ENCODE data around the gene MADCAM1.
"Not testable (repeated sequence)": the region's sequence is repeated elsewhere in the genome, so short reads cannot be mapped to it uniquely, and the experiment has no call there.

MADCAM1 gene

DNA sequence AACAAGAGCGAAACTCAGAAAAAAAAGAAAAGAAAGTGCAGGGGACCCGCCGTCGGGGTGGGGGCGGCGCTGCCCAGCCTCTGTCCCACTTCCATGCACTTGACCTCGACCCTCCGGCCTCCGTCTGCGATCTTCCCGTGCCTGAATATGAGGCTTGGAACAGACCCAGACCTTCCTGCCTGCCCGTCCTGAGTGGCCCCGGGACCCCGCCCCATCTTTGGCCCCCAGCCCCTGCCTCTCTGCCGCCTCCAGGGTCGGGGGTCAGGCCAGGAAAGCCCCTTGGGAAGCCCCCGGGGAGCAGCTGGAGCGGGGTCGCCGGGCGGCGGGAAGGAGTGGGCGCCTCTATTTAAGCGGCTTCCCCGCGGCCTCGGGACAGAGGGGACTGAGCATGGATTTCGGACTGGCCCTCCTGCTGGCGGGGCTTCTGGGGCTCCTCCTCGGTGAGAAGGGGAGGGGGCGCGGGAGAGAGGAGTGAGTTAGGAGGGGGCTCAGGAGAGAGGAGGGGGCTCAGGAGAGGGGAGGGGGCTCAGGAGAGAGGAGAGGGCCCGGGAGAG is at the start of gene MADCAM1:
MADCAM1 (plus strand) TSS at position 375 of the 554 bp plus-strand sequence; CDS start at position 389, 14 bp downstream.
- no peak for DNase-seq (ENCODE audit: low spot score)

DNA sequence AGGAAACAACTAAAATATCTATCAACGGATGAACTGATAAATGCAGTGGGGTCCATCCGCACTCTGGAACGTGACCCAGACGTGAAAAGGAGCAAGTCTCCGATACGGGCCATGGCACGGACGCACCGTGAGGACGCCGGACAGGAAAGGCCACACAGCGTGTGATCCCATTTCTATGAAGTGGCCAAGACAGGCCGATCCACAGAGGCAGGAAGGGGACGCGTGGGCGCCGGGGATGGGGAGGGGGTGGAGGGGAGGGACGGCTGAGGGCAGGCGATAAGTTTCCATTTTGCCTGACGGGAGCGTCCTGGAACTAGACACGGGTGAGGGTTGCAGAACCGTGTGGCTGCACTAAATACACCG is 49.2 kb upstream of the MADCAM1 start:
- no peak for DNase-seq (ENCODE audit: low spot score)

DNA sequence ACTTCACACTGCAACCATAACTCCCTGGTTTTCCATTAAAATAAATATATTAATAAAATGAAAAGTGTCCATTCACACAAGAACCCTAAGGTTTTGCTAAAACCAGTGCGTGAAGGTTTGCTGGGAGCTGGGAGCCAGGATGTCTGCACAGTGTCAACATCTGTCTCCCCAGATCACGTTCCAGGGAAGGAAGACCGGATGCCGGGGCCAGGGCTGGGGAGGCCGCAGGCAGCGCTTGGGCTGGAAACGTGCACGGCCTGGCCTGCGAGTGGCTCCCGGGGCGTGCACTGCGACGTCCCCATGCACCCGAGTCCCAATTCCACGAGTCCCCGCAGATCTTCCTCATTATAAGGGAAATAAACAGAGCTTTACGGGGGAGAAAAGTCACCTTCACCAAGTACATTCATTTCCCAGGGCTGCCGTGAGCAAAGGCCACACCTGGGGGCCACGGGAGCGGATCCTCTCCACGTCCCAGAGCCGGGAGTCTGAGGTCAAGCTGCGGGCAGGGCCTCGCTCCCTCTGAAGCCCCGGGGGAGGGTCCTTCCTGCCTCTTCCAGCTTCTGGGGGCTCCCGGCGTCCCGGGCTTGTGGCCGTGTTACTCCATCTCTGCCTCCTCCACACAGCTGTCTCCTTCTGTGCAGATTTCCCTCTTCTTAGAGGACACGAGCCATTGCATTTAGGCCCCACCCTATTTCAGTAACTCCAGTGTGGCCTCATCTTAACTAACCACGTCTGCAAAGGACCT is 48.3 kb upstream of the MADCAM1 start:
- no peak for DNase-seq (ENCODE audit: low spot score)

DNA sequence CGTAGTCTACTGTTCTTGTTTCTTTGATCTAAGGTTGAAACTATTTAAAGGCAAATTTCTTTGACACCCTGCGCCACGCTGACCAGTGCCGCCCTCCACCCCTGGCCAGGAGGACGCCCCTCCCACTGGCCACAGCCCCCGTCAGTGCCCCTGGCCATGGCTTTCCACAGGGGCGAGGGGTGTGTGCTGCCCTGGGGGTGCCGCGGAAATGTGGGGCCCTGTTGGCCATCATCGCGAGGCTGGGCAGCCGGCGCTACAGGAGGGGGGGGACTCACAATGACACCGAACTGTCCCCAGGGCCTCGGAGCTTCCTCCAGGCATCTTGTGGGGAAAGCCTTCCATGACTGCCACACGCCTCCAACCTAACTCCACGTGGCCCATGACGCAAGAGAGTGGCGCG is 46.4 kb upstream of the MADCAM1 start:
- DNase-seq (ENCODE audit: low spot score) = no peak

DNA sequence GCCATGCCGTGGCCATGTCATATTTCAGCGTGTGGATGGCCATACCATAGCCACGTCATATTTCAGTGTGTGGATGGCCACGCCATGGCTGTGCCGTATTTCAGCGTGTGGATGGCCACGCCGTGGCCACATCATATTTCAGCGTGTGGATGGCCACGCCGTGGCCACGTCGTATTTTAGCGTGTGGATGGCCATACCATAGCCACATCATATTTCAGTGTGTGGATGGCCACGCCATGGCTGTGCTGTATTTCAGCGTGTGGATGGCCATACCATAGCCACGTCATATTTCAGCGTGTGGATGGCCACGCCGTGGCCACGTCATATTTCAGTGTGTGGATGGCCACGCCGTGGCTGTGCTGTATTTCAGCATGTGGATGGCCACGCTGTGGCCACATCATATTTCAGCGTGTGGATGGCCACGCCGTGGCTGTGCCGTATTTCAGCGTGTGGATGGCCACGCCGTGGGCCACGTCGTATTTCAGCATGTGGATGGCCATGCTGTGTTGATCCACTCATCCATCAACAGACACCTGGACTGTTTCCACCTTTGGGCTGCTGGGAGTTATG is 45.3 kb upstream of the MADCAM1 start:
- not testable (repeated sequence) for DNase-seq (ENCODE audit: low spot score)

DNA sequence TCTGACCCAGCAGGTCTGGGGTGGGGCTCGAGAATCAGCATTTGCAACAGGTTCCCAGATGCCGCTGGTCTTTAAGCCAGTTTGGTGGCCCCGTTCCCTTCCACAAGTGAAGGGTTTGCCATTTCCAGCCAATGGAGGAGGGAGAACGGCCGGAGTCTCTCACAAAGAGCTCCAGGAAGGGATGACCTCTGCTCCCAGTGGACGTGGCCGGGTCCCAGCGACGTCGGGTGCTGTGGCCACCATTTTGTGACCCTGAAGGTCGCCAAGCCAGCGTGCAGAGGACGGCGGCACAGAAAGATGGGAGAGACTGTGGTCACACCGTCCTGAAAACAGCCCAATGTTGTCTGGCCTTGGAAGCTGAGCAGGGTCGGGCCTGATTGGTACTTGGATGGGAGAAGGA is 43.5 kb upstream of the MADCAM1 start:
- no peak for DNase-seq (ENCODE audit: low spot score)

DNA sequence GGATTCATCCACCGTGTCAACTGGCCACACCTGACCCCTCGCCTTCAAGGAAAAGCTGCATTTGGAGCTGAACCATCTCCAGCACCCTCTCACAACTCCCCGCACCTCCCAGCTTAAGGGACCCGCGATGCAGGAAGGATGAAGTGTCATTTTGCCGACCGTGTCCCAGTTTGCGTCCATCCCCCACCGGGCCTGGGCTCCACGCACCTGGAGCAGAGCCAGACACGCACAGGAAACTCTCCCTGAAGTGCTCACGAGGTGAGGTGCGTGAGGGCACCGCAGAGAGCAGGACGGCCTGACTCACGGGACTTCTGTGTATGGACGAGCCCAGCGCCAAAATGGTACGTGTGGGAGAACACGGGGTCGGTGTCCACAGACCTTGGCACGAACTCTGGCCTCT is 42.7 kb upstream of the MADCAM1 start:
- DNase-seq (ENCODE audit: low spot score) = no peak

DNA sequence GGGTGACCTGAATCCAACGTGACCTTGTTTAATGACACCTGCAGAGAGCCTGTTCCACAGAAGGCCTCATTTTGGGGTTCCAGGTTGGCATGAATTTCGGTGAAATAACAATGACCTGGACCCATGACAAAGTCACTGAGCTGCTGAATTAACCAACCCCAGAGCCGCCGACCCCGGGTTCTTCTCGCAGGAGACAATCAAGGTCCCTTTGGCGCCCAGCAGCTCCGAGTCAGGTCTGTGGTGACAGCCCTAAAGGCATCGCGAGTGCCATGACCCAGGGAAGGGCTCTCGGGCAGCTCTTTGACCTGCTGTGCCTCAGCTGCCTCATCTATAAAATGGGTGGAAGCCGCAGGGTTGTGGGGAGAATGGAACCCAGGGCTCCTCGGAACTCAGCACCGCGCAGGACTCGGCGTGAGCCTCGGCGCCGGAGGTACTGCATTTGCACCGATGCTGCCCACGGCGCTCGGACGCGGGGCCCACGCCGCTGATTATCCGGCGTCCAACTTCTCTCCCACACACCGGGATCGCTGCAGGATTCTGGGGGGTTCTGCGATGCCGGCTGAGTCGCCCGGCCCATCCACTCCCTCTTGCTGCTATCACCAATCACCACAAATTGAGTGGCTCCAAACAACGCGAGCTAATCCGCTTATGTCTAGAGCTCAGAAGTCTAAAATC is 41.1 kb upstream of the MADCAM1 start:
- DNase-seq (ENCODE audit: low spot score) = no peak

DNA sequence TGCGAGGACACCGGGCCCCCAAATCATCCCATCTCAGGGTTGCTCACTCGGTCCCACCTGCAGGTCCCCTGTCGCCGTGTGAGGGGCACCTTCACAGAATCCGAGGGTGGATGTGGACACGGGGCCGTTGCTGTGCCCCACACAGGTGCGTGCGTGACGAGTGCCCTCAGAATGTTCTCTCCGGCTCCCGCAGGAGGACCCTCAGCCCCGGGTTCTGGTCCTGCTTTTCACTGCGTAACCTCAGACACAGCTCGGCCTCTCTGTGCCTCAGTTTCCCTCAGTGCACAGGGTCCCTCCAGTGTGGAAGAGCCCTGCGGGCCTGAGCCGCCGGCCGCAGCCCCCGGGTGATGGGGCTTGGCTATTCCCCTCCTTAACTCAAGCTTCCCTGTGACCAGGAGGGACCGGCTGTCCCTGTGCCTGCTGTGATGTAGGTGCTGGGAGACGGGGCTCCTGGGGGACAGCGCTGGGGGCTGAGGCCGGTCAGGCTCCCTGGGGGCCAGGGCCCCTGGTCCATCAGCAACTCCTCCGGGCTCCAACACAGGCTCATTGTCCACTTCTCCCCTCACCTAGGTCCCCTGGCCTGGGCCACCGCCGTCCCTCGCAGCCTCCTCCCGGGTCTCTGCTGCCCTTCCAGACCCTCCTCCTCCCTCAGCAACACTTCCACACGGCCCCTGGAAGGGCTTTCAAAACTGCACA is 40.3 kb upstream of the MADCAM1 start:
- DNase-seq (ENCODE audit: low spot score) = no peak

DNA sequence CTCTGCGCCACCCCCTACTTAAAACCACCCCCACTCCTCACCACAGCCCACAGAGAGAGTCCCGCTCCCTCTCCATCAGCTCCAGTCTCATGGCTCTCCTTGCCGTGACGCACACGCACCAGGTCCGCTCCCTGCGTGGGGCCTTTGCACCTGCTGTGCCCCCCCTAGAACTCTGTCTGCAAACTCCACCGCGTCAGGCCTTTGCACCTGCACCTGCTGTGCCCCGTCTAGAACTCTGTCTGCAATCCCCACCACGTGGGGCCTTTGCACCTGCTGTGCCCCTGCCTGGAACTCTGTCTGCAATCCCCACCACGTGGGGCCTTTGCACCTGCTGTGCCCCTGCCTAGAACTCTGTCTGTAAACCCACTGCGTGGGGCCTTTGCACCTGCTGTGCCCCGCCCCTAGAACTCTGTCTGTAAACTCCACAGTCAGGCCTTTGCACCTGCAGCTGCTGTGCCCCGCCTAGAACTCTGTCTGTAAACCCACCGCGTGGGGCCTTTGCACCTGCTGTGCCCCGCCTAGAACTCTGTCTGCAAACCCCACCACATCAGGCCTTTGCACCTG is 39.7 kb upstream of the MADCAM1 start:
- DNase-seq (ENCODE audit: low spot score) = no peak

DNA sequence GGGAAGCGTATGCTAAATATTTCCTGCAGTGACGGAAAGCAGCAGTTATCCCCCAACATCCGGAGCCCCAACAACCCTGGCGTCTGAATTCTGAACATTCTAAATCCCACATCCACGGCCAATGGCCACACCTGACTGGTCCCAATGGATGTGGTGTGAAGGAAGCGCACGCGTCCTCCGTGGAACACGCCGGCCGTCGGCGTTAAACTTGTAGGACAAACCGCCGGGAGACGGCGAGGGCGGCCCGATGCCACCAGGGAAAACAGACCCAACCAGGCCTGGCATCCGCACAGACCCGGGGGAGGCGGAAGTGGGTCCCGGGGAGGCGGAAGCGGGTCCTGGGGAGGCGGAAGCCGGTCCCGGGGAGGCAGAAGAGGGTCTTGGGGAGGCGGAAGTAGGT is 38.6 kb upstream of the MADCAM1 start:
- DNase-seq (ENCODE audit: low spot score) = no peak

DNA sequence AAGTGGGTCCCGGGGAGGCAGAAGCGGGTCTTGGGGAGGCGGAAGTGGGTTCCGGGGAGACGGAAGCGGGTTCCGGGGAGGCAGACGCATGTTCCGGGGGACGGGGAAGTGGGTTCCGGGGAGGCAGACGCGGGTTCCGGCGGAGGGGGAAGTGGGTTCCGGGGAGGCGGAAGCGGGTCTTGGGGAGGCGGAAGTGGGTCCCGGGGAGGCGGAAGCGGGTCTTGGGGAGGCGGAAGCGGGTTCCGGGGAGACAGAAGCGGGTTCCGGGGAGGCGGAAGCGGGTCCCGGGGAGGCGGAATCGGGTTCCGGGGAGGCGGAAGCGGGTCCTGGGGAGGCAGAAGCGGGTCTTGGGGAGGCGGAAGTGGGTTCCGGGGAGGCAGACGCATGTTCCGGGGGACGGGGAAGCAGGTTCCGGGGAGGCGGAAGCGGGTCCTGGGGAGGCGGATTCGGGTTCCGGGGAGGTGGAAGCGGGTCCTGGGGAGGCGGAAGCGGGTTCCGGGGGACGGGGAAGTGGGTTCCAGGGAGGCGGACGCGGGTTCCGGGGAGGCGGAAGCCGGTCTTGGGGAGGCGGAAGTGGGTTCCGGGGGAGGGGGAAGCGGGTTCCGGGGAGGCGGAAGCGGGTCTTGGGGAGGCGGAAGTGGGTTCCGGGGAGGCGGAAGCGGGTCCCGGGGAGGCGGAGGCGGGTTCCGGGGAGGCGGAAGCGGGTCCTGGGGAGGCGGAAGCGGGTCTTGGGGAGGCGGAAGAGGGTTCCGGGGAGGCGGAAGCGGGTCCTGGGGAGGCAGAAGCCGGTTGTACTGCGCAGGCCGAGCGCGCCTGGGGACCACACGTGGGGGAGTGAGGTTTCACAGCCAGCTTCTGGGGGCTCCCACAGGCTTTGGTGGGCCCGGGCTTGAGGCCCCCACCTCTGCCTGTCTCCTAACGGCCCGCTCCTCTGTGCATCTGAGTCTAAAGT is 37.9 kb upstream of the MADCAM1 start:
- no peak for DNase-seq (ENCODE audit: low spot score)

DNA sequence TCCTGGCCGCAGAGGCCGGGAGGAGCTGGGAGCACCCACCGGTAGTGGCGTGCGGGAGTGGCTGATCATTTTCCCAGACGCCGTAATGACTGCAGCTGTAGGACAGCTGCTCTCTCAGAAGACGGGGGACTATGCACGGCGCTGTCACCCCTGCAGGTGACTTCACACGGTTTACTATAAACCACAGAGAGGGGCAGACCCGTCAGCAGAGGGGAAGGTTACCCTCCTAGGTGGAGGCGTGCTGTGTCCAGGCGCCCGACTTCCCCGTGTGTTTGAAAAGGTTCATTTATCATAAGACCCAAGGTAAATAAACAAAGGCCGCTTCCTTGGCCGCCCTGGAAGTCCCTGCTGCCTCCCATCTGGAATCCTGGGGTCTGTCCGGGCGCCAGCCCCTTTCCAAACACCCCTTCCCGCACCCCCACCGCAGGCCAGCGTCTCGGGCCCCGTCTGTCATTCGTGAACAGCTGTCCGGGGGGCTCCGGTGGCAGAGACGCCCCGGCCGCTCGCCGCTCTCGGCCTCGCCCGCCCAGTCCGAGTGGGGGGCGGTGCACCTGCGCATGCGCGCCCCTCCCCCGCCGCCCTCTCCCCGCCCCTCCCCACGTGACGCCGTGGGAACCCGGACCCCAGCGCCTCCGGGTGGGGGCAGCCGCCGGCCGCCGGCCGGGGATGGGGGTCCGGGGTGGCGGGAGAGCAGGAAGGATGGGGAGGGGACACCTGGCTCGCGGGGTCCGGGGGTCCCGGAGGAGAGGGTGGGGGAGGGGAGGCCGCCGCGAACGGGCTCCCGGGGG is 36.4 kb upstream of the MADCAM1 start:
- DNase-seq (ENCODE audit: low spot score) = no peak

DNA sequence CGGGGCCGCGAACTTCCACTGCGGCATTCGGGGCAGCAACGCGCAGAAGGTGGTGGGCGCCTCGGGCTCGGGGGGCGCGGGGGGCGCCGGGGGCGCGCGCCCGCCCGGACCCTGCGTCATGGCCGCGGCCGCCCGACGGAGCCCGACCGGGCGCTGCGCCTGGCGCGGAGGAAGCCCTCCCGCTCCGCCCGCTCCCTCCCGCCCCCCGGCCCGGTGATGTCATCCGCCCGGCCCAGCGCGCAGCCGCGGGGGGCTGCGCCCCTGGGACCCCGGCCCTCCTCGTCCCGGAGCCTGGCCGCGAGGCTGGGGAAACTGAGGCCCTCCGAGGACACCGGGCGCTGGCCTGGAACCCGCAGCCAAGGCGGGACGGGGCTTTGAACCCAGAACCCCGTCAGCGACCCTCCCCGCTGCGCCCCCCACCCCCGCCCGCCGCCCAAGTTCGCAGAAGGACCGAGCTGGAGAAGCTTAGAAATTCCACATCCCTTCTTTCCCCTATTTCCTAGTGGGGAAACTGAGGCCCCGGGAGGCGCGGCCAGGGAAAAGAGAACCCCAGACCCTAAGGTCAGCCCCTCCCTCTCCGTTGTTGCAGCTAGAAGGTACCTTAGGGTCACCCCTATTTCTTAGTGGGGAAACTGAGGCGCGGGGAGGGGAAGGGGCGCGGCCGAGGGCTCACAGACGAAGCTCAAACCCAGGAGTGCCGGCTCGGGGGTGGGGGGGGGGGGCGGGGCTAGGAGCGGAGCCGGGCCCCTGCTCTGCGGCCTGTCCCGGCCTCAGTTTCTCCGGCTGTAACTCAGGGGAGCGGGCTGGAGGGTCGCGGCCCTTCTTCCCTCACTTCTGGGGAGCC is 35.2 kb upstream of the MADCAM1 start, which contains the start of gene SHC2:
SHC2 (minus strand) TSS at position 157 of the 844 bp plus-strand sequence; CDS start at position 120, 37 bp downstream.
- no peak for DNase-seq (ENCODE audit: low spot score)

DNA sequence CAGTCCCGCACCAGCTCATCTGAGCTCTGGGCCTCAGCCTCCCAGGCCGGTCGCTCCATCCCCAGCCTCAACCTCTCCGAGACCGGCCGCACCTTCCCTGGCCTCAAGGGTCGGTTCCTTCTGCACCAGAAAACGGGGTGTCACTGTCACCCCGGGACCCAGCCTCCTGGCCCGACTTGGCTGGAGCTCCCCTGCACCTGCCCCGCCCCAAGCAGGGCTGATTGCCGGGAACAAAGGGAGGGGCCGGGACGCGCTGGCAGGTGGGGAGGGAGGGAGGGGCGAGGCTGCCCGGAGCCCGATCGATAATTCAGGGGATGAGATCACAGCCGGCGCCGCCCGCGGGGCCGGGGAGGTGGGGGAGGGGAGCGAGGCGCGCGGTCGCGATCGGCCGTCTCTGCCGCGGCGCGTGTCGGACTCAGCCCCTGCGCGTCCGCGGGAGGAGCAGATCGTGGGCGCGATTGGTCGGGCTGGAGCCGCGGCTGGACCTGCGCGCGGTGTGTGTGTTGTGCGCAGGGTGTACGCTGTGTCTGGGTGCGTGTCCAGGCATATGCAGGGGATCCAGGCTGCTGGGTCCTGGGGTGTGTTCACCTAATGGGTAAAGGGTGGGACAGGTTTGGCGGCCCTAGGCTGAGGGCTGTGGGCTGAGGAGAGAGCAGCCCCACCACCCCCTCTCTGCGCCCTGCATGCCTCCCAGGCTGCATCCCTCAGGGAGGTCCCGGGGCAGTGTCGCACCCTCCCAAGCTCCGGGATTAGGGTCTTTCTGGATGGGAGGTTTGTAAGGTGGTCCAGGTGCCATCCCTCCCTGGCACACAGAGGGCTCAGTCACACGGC is 34.4 kb upstream of the MADCAM1 start:
- no peak for DNase-seq (ENCODE audit: low spot score)

DNA sequence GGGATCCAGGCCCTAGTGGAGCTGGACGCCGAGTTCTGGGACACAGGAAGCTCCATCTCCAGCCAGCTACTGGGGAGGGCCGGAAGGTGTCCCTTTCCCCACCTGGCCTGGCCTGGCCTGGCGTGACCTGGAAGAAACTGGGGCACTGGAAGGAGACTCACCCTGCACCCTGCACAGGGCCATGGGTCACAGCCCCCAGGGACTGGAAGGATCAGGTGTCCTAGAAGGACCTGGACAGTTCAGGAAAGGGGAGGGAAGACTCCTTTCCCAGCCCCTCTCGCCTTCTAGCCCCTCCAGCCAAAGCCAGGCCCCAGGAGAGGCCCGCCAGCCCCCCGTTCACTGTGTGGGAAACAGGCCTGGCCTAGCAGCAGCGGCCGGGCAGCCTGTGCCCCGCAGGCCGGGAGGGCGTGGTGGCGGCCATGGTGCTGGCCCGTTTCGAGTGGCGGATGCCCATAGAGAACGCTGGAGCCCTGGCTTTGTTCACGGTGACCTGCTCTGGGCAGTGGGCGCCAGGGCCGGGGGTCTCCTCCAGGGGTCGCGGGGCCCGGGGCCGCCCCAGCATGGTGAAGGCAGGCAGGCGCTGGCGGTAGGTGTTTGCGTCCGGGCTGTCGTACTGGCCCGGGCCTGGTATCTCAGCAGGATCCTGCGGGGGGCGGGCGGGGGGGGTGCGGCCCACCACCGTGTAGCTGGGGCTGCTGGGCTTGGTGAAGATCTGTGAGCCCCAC is 32.6 kb upstream of the MADCAM1 start:
- no peak for DNase-seq (ENCODE audit: low spot score)

DNA sequence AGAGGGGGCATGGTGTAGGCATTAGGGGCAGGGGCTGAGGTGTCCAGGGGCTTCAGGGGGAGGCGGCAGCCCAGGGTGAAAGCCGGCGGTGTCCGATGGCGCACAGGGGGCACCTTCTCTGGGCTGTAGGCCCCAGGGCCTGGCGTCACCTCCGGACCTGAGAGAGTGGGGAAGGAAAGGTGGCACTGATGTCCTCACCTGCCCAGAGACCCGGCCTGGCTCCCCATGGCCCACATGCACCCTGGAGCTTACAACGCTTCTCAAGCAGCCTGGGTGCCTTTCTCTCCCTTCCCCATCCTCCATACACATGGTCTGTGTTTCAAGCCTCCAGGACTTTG is 32.1 kb upstream of the MADCAM1 start:
- no peak for DNase-seq (ENCODE audit: low spot score)

Data from CD4-positive, alpha-beta T cell treated with Interleukin-2 at 100 ng/mL for 4 hours (primary cell).